ENCODE results near the gene DNASE1L3. TPM values are rescaled to one million over a fixed set of nuclear protein-coding genes. Genes with fewer than 3 reads are reported as not detected.
"Not testable (repeated sequence)": the region's sequence is repeated elsewhere in the genome, so short reads cannot be mapped to it uniquely, and the experiment has no call there.

DNASE1L3 gene
- total and polyA plus RNA-seq, 2 of the 8 experiments (the other 6 are each of a cell fraction or from before 2014, with no cell fraction given): not detected

GRCh38 chr3:58243976-58244585, 33.3 kb upstream of the DNASE1L3 start (continued):
- no peak for TF ChIP-seq BRCA1 (IDR thresholded peaks at IDR 0.05; ENCODE audit: low read depth, low read length)

GRCh38 chr3:58242860-58243259, 32.1 kb upstream of the DNASE1L3 start:
- 65% methylated on average over 4 of the region's 4 CpGs; no CpG with 5 or more reads in 1 of the 2 experiments for WGBS, 2 experiments (ENCODE audit: extremely low coverage in 1 of 2, insufficient coverage in 1 of 2, insufficient read length in 1 of 2, insufficient replicate concordance in 2 of 2, low coverage in 1 of 2, low lambda C conversion rate in 2 of 2, missing lambda C conversion rate in 1 of 2)
- peaks cover 2 to 16% (median 14%) of the 10 kb centered on the region in 4 experiments for H3K27me3 ChIP-seq (replicated peaks in 1 of 4; ENCODE audit: control insufficient read depth in 3 of 4, extremely low read depth in 1 of 4, insufficient read depth in 3 of 4, low read length in 3 of 4)
- H4K20me1 ChIP-seq (replicated peaks in 1 of 2; ENCODE audit: control insufficient read depth in 1 of 2, insufficient read depth in 2 of 2, low read length in 2 of 2); H2BK120ac ChIP-seq (replicated peaks; ENCODE audit: low read depth, low read length); H3K4ac ChIP-seq (replicated peaks; ENCODE audit: insufficient read length, low read depth, low read length); H3K9me3 ChIP-seq (ENCODE audit: insufficient read depth in 2 of 2, low read depth in 1 of 2, low read length in 1 of 2); FAIRE-seq; H4K91ac ChIP-seq (replicated peaks; ENCODE audit: insufficient read length, low read length); H3K79me2 ChIP-seq (ENCODE audit: control insufficient read depth in 1 of 2, insufficient read depth in 2 of 2, low read length in 2 of 2); H2BK12ac ChIP-seq (ENCODE audit: low read depth, low read length); H3K4me3 ChIP-seq (ENCODE audit: extremely low read depth in 1 of 4, insufficient read depth in 2 of 4, low read depth in 3 of 4, low read length in 4 of 4); H3K4me2 ChIP-seq (ENCODE audit: insufficient read depth in 1 of 2, low read depth in 2 of 2, low read length in 2 of 2); H3K27ac ChIP-seq (ENCODE audit: low read depth, low read length); H3K36me3 ChIP-seq (ENCODE audit: control insufficient read depth in 2 of 4, insufficient read depth in 4 of 4, low read length in 3 of 4); H2BK5ac ChIP-seq (ENCODE audit: low read depth, low read length); H2BK15ac ChIP-seq (ENCODE audit: low read length); H4K8ac ChIP-seq (ENCODE audit: extremely low read depth, insufficient read depth, low read length); H3K18ac ChIP-seq (ENCODE audit: extremely low read depth, low read length); POLR2A ChIA-PET (ENCODE audit: partially characterized antibody); H3K79me1 ChIP-seq (ENCODE audit: low read depth, low read length); H3K23ac ChIP-seq (ENCODE audit: insufficient read length); H3K56ac ChIP-seq (replicated peaks; ENCODE audit: insufficient read length, low read depth, low read length); H3K9ac ChIP-seq (replicated peaks in 1 of 4; ENCODE audit: extremely low read depth in 1 of 4, low read depth in 3 of 4, low read length in 3 of 4); H2BK20ac ChIP-seq (ENCODE audit: low read length); DNase-seq (ENCODE audit: low read depth in 1 of 2, low spot score in 2 of 2); H4K5ac ChIP-seq (ENCODE audit: insufficient read length, low read depth, low read length); H3K23me2 ChIP-seq (ENCODE audit: low read depth, low read length); H2AK5ac ChIP-seq (ENCODE audit: low read depth, low read length); H3K14ac ChIP-seq (ENCODE audit: insufficient read length); H2AFZ ChIP-seq (ENCODE audit: low read length); H3K4me1 ChIP-seq (replicated peaks in 1 of 4; ENCODE audit: control insufficient read depth in 3 of 4, insufficient read depth in 4 of 4, low read length in 3 of 4): not testable (repeated sequence)
- CTCF ChIA-PET (ENCODE audit: partially characterized antibody): interaction anchor here (0.6 to 2.7 kb wide), 7 partner anchors 8 to 65 kb away, joined by 3 to 12 read pairs (median 3); partner anchors contain the start of genes HTD2 and RPP14

Data from H1 (cell line).